ENCODE measurements around the gene ETV6. TPM values are rescaled to one million over a fixed set of nuclear protein-coding genes. Genes with fewer than 3 reads are reported as not detected.

ETV6 gene
- total and polyA plus RNA-seq, 2 of the 8 experiments (the other 6 are each of a cell fraction or from before 2014, with no cell fraction given) = 5.5 to 23.9 TPM

GRCh38 chr12:11759899-11760298, 110.4 kb downstream of the ETV6 start:
- Histone ChIP-seq H2BK120ac (replicated peaks; ENCODE audit: low read depth, low read length) (no peak overlapping the region), H3K79me1 (ENCODE audit: low read depth, low read length) (peaks cover 5% of the 10 kb centered on the region; the same call in 1 of the 2 replicates), H3K4me1 (replicated peaks in 1 of 4; ENCODE audit: control insufficient read depth in 3 of 4, insufficient read depth in 4 of 4, low read length in 3 of 4) (peaks cover 2 to 21% (median 7%) of the 10 kb centered on the region in 4 experiments; a peak in 6 of 7 replicates), H3K23ac (ENCODE audit: insufficient read length) (no peak overlapping the region), H2BK20ac (ENCODE audit: low read length) (no peak overlapping the region), H2AFZ (ENCODE audit: low read length) (no peak overlapping the region), H3K27ac (ENCODE audit: low read depth, low read length) (no peak overlapping the region), H2BK5ac (ENCODE audit: low read depth, low read length) (no peak overlapping the region), H2AK5ac (ENCODE audit: low read depth, low read length) (no peak overlapping the region), H4K5ac (ENCODE audit: insufficient read length, low read depth, low read length) (no peak overlapping the region), H2BK15ac (ENCODE audit: low read length) (no peak overlapping the region), H3K4ac (replicated peaks; ENCODE audit: insufficient read length, low read depth, low read length) (no peak overlapping the region), H4K91ac (replicated peaks; ENCODE audit: insufficient read length, low read length) (no peak overlapping the region), H3K9ac (replicated peaks in 1 of 4; ENCODE audit: extremely low read depth in 1 of 4, low read depth in 3 of 4, low read length in 3 of 4) (peak overlapping the region in 1 of 4 experiments; percentile 46; a peak in 1 of 7 replicates), H3K36me3 (ENCODE audit: control insufficient read depth in 2 of 4, insufficient read depth in 4 of 4, low read length in 3 of 4) (no peaks in the 10 kb centered on the region; a peak in 1 of 8 replicates), H2BK12ac (ENCODE audit: low read depth, low read length) (no peak overlapping the region), H3K79me2 (ENCODE audit: control insufficient read depth in 1 of 2, insufficient read depth in 2 of 2, low read length in 2 of 2) (0 out of 4 replicates have a peak, but pooled peaks cover 0 to 3% of the 10 kb centered on the region in 2 experiments), H3K14ac (ENCODE audit: insufficient read length) (no peak overlapping the region), H4K20me1 (replicated peaks in 1 of 2; ENCODE audit: control insufficient read depth in 1 of 2, insufficient read depth in 2 of 2, low read length in 2 of 2) (no peaks in the 10 kb centered on the region), H3K18ac (ENCODE audit: extremely low read depth, low read length) (no peak overlapping the region), H3K56ac (replicated peaks; ENCODE audit: insufficient read length, low read depth, low read length) (no peak overlapping the region), H3K27me3 (replicated peaks in 1 of 4; ENCODE audit: control insufficient read depth in 3 of 4, extremely low read depth in 1 of 4, insufficient read depth in 3 of 4, low read length in 3 of 4) (no peaks in the 10 kb centered on the region), H3K23me2 (ENCODE audit: low read depth, low read length) (no peaks in the 10 kb centered on the region), H3K9me3 (ENCODE audit: insufficient read depth in 2 of 2, low read depth in 1 of 2, low read length in 1 of 2) (no peaks in the 10 kb centered on the region), H4K8ac (ENCODE audit: extremely low read depth, insufficient read depth, low read length) (no peak overlapping the region), H3K4me3 (ENCODE audit: extremely low read depth in 1 of 4, insufficient read depth in 2 of 4, low read depth in 3 of 4, low read length in 4 of 4) (no peak overlapping the region), H3K4me2 (ENCODE audit: insufficient read depth in 1 of 2, low read depth in 2 of 2, low read length in 2 of 2) (no peak overlapping the region)
- DNase-seq (ENCODE audit: low read depth in 1 of 2, low spot score in 2 of 2) (no peak), FAIRE-seq (no peak)
- no peak for TF ChIP-seq KDM5A (IDR thresholded peaks at IDR 0.05; ENCODE audit: low read length)
- TF ChIP-seq SAP30 (IDR thresholded peaks at IDR 0.05; ENCODE audit: insufficient read depth, insufficient replicate concordance, low read length) = no peak
- TF ChIP-seq NANOG (IDR thresholded peaks at IDR 0.05; ENCODE audit: insufficient read depth, low read depth, low read length, poor library complexity, severe bottlenecking) = no peak
- TF ChIP-seq TBP (IDR thresholded peaks at IDR 0.05; ENCODE audit: low read depth, low read length) = no peak
- TF ChIP-seq KDM4A (IDR thresholded peaks at IDR 0.05; ENCODE audit: low read depth, low read length, severe bottlenecking) = no peak
- TF ChIP-seq CTBP2 (IDR thresholded peaks at IDR 0.05; ENCODE audit: borderline replicate concordance, insufficient read depth, insufficient read length, low read length) = no peak
- TF ChIP-seq SIRT6 (IDR thresholded peaks at IDR 0.05; ENCODE audit: low read length) = no peak
- TF ChIP-seq RBBP5 (IDR thresholded peaks at IDR 0.05; ENCODE audit: borderline replicate concordance, low read depth, low read length) = no peak
- TF ChIP-seq CREB1 (IDR thresholded peaks at IDR 0.05) = no peak
- no peak for TF ChIP-seq MAX (IDR thresholded peaks at IDR 0.05)
- no peak for TF ChIP-seq TEAD4 (IDR thresholded peaks at IDR 0.05; ENCODE audit: low read depth, low read length)
- TF ChIP-seq RFX5 (IDR thresholded peaks at IDR 0.05; ENCODE audit: borderline replicate concordance, low read depth, low read length) = no peak
- WGBS, 2 experiments (ENCODE audit: extremely low coverage in 1 of 2, insufficient coverage in 1 of 2, insufficient read length in 1 of 2, insufficient replicate concordance in 2 of 2, low coverage in 1 of 2, low lambda C conversion rate in 2 of 2, missing lambda C conversion rate in 1 of 2) = 91% methylated on average over 3 of the region's 3 CpGs; no CpG with 5 or more reads in 1 of the 2 experiments
- ChIA-PET CTCF (ENCODE audit: partially characterized antibody) (interaction anchor here (0.6 to 1.0 kb wide), 2 partner anchors 41 to 45 kb away, joined by 3 to 4 read pairs; no protein-coding TSS in a partner anchor), POLR2A (ENCODE audit: partially characterized antibody) (interaction anchor here (0.8 kb wide), 1 partner anchor 10 kb away, joined by 3 read pairs; no protein-coding TSS in a partner anchor)

All from H1 (cell line).